ENCODE data around the gene CBL. TPM values are rescaled to one million over a fixed set of nuclear protein-coding genes. Genes with fewer than 3 reads are reported as not detected.

Gene CBL
- total RNA-seq = 9.0 and 9.7 TPM in 2 replicates

DNA sequence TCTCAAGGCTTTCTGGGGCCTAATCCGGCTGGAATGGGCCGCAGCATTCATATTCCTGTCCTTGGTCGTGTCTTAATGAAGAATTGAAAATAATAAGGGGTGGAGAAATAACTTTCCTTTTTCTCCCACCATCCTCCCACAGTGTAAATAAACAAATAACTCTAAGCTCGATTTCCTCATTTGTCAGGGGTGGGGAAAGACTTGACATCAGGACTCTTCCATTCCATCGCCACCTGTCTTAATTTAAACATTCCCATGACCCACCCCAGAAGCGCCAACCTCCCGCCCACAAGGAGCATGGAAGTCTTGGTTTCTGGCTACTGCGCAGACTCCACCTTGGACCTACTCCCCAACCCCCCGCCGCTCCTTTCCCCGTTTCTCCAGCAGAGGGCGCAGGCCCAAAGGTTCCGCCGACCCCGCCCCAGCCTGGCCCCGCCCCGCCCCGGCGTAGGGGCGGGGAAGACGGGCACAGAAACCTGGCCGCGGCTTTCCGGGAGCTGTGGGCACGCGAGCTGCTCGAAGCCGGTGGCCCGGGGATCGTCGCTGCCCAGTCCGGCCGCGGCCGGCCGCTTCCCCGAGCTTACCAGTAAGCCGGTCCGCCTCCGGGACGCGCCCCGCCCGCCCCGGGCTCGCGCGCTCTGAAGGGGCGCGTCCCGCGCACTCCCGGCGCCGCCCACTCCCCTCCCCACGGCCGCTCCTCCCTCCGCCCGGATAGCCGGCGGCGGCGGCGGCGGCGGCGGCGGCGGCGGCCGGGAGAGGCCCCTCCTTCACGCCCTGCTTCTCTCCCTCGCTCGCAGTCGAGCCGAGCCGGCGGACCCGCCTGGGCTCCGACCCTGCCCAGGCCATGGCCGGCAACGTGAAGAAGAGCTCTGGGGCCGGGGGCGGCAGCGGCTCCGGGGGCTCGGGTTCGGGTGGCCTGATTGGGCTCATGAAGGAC lies at the start of gene CBL:
Gene CBL (plus strand): TSS at position 766 of the 937 bp plus-strand sequence. CDS start 79 bp downstream, at position 845.
- Histone ChIP-seq H3K36me3 (ENCODE audit: insufficient read depth, low read length) (no peaks in the 10 kb centered on the region), H3K27me3 (ENCODE audit: insufficient read depth, low read length) (no peaks in the 10 kb centered on the region), H3K4me3 (ENCODE audit: insufficient read depth, low read length) (peak within 1 kb of the TSS; percentile 97), H2AFZ (ENCODE audit: low read length) (peak within 1 kb of the TSS; percentile 98), H3K4me2 (ENCODE audit: insufficient read depth, low read length) (peak within 1 kb of the TSS; percentile 99), H3K4me1 (ENCODE audit: insufficient read depth, low read length) (peaks cover 14% of the 10 kb centered on the region), H4K20me1 (ENCODE audit: insufficient read depth, low read length) (peaks cover 23% of the 10 kb centered on the region), H3K9me3 (ENCODE audit: low read depth, low read length) (no peaks in the 10 kb centered on the region), H3K79me2 (ENCODE audit: insufficient read depth, low read length) (peaks cover 45% of the 10 kb centered on the region), H3K27ac (ENCODE audit: low read depth, low read length) (peak within 1 kb of the TSS; percentile 19)
- TF ChIP-seq, protein P1, sequence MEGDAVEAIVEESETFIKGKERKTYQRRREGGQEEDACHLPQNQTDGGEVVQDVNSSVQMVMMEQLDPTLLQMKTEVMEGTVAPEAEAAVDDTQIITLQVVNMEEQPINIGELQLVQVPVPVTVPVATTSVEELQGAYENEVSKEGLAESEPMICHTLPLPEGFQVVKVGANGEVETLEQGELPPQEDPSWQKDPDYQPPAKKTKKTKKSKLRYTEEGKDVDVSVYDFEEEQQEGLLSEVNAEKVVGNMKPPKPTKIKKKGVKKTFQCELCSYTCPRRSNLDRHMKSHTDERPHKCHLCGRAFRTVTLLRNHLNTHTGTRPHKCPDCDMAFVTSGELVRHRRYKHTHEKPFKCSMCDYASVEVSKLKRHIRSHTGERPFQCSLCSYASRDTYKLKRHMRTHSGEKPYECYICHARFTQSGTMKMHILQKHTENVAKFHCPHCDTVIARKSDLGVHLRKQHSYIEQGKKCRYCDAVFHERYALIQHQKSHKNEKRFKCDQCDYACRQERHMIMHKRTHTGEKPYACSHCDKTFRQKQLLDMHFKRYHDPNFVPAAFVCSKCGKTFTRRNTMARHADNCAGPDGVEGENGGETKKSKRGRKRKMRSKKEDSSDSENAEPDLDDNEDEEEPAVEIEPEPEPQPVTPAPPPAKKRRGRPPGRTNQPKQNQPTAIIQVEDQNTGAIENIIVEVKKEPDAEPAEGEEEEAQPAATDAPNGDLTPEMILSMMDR (IDR thresholded peaks at IDR 0.05; ENCODE audit: extremely low read depth, low read depth, low read length) = peak; percentile 68
- DNase-seq (ENCODE audit: insufficient read length, low spot score, missing footprints) = peak; percentile 99

DNA sequence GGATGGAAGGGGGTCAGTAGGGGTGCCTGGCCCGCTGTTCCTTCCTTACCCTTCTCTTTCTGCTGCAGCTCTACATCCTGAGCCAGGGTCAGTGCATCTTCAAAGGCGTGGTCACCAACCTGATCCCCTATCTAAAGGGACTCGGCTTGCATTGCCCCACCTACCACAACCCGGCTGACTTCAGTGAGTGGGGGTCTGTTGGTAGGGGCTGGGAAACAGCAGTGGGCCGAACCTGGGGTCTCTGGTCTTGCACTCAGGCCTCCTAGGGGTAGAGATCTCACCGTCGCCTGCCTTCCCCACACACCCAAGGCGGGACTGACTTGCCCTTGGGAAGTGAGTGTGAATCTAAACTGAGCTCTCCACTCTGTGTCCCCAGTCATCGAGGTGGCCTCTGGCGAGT lies 49.6 kb upstream of the CBL start:
- Histone ChIP-seq H2AFZ (ENCODE audit: low read length) (no peak overlapping the region), H3K9me3 (ENCODE audit: low read depth, low read length) (no peaks in the 10 kb centered on the region), H3K4me2 (ENCODE audit: insufficient read depth, low read length) (no peak overlapping the region), H3K4me1 (ENCODE audit: insufficient read depth, low read length) (no peaks in the 10 kb centered on the region), H3K36me3 (ENCODE audit: insufficient read depth, low read length) (no peaks in the 10 kb centered on the region), H3K79me2 (ENCODE audit: insufficient read depth, low read length) (no peaks in the 10 kb centered on the region), H4K20me1 (ENCODE audit: insufficient read depth, low read length) (no peaks in the 10 kb centered on the region), H3K27ac (ENCODE audit: low read depth, low read length) (no peak overlapping the region), H3K27me3 (ENCODE audit: insufficient read depth, low read length) (peaks cover 25% of the 10 kb centered on the region), H3K4me3 (ENCODE audit: insufficient read depth, low read length) (no peak overlapping the region)
- peak; percentile 64 for DNase-seq (ENCODE audit: insufficient read length, low spot score, missing footprints)
- TF ChIP-seq, protein P1 (IDR thresholded peaks at IDR 0.05; ENCODE audit: extremely low read depth, low read depth, low read length) = no peak

DNA sequence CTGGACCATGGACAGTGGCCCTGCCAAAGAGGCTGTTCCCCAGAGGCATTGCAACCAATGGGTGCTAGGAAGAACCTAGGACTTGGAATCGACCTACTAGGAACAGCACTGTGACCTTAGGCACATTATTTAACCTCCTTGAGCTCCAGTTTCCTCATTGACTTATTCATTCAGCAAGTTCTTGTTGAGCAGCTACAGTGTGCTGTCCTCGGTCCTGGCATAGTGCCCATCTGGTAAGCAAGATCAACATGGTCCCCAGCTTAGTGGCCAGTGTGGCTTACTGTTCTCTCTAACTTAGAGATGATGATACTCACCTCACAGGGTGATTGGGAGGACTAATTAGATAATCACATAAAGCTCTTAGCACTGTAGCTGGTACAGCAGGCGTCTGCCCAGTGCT lies 49.1 kb upstream of the CBL start:
- no peak overlapping the region for H2AFZ ChIP-seq (ENCODE audit: low read length)
- H3K27me3 ChIP-seq (ENCODE audit: insufficient read depth, low read length) = peaks cover 20% of the 10 kb centered on the region
- H3K4me1 ChIP-seq (ENCODE audit: insufficient read depth, low read length) = no peaks in the 10 kb centered on the region
- no peak overlapping the region for H3K27ac ChIP-seq (ENCODE audit: low read depth, low read length)
- H4K20me1 ChIP-seq (ENCODE audit: insufficient read depth, low read length) = no peaks in the 10 kb centered on the region
- peak; percentile 64 for DNase-seq (ENCODE audit: insufficient read length, low spot score, missing footprints)
- TF ChIP-seq, protein P1 (IDR thresholded peaks at IDR 0.05; ENCODE audit: extremely low read depth, low read depth, low read length) = no peak
- no peak overlapping the region for H3K4me3 ChIP-seq (ENCODE audit: insufficient read depth, low read length)
- H3K36me3 ChIP-seq (ENCODE audit: insufficient read depth, low read length) = no peaks in the 10 kb centered on the region
- H3K9me3 ChIP-seq (ENCODE audit: low read depth, low read length) = no peaks in the 10 kb centered on the region
- H3K4me2 ChIP-seq (ENCODE audit: insufficient read depth, low read length) = no peak overlapping the region
- no peaks in the 10 kb centered on the region for H3K79me2 ChIP-seq (ENCODE audit: insufficient read depth, low read length)

DNA sequence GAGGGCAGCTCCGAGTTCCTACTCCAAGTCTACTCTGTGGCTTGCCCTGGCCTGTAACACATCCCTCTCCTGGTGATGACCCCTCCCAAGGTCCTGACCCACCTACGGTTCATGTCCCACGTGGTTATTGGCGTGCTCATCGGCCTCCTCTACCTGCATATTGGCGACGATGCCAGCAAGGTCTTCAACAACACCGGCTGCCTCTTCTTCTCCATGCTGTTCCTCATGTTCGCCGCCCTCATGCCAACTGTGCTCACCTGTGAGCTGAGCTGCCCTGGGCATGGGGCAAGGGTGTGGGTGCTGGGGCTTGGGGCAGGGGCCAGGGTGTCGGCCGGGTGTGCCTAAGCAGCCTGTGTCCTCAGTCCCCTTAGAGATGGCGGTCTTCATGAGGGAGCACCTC lies 47.7 kb upstream of the CBL start:
- peak; percentile 59 for DNase-seq (ENCODE audit: insufficient read length, low spot score, missing footprints)
- no peak overlapping the region for H3K27ac ChIP-seq (ENCODE audit: low read depth, low read length)
- H3K9me3 ChIP-seq (ENCODE audit: low read depth, low read length) = no peaks in the 10 kb centered on the region

More for the DNA sequence above, 47.7 kb upstream of the CBL start:
- Histone ChIP-seq H3K4me3 (ENCODE audit: insufficient read depth, low read length) (no peak overlapping the region), H3K27me3 (ENCODE audit: insufficient read depth, low read length) (peaks cover 15% of the 10 kb centered on the region), H2AFZ (ENCODE audit: low read length) (no peak overlapping the region), H3K79me2 (ENCODE audit: insufficient read depth, low read length) (no peaks in the 10 kb centered on the region), H3K4me2 (ENCODE audit: insufficient read depth, low read length) (no peak overlapping the region), H4K20me1 (ENCODE audit: insufficient read depth, low read length) (no peaks in the 10 kb centered on the region), H3K36me3 (ENCODE audit: insufficient read depth, low read length) (no peaks in the 10 kb centered on the region), H3K4me1 (ENCODE audit: insufficient read depth, low read length) (no peaks in the 10 kb centered on the region)
- TF ChIP-seq, protein P1 (IDR thresholded peaks at IDR 0.05; ENCODE audit: extremely low read depth, low read depth, low read length) = no peak

All from osteoblast (primary cell).